ENCODE data around the gene DNAH7. TPM values are rescaled to one million over a fixed set of nuclear protein-coding genes. Genes with fewer than 3 reads are reported as not detected.

DNAH7 gene
- 0.66 to 1.6 TPM (median 0.91 TPM) in 5 replicates for total RNA-seq (2022; extraction: Qiagen RNA extraction)

DNA sequence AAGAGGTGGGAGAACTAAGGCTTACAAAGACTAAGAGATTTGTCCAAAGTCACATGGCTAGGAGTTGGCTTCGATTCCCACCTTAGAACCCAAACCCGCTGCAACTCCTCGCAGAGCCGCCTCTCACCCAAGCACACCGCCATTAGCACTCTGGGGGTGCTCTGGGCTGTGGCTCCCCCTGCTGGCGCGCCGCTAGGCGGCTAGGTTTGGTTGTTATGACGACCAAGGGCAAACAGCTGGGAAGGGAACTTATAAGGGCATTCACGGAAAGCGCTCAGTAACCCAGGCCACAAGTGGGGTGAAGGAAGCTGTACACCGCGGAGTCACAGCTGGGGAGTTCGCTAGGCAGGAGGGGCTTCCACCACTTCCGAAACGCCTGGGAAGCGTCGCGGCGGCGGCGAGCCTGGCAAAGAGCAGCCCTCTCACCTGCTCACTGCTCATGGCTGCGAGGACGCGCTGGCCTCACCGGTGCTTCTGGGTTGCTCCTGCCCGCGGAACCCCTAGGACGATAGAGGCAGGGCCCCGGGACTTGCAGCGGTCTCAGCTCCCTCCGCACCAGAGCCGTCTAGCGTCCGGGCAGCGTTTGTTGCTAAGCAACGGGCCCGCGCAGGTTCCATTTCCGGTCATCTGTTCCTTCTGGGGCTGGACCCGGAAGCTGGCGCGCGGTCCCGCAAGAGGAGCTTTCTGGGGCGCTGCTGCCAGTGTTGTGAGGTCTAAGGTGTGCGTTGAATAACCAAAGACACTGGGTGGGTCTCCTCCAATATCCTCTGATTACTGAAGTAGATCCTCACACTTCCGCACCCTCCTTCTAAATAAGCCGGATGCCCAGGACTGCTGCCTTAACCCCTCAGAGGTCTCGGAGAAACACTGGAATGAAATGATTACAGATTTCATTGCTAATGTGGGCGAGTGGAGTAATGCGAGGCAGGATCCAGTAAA, at the start of gene DNAH7:
TSS of gene DNAH7 (minus strand) at position 567 of the 939 bp plus-strand sequence. CDS start at position 441, 126 bp downstream.

Other genes with a start within 250 kb of the DNAH7 start
- 8.4 to 11.8 TPM (median 9.5 TPM) in 5 replicates for gene STK17B, start 102.7 kb upstream of the DNAH7 start, total RNA-seq (2022; extraction: Qiagen RNA extraction)

All from A549 treated with AZD2906 at 1 μM for 4 hours (cell line).